NCI-H1930 (cell line): ENCODE measurements around the gene MAD1L1.

Experiments
- DNase-seq, 2 experiments: peaks; one replicate each; lab custom pipeline; 2025; lab: John Stamatoyannopoulos, UW

Gene MAD1L1

DNA sequence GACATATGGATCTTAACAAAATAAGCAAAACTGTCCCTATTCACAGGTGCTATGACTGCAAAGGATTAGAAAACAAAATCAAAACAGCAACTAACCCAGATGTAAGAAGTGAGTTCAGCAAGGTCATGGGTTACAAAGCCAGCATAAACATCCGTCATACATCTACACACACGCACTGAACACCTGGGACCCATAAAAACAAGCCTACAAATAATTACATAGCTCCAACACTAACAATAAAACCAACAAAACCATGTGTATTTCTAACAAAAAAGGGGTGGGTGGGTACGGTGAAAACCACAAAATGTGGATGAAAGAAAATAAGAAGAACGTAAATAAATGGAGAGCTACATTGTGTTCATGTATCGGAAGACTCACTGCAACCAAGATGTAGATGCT lies 305.8 kb downstream of the MAD1L1 start:
- no peak for DNase-seq

DNA sequence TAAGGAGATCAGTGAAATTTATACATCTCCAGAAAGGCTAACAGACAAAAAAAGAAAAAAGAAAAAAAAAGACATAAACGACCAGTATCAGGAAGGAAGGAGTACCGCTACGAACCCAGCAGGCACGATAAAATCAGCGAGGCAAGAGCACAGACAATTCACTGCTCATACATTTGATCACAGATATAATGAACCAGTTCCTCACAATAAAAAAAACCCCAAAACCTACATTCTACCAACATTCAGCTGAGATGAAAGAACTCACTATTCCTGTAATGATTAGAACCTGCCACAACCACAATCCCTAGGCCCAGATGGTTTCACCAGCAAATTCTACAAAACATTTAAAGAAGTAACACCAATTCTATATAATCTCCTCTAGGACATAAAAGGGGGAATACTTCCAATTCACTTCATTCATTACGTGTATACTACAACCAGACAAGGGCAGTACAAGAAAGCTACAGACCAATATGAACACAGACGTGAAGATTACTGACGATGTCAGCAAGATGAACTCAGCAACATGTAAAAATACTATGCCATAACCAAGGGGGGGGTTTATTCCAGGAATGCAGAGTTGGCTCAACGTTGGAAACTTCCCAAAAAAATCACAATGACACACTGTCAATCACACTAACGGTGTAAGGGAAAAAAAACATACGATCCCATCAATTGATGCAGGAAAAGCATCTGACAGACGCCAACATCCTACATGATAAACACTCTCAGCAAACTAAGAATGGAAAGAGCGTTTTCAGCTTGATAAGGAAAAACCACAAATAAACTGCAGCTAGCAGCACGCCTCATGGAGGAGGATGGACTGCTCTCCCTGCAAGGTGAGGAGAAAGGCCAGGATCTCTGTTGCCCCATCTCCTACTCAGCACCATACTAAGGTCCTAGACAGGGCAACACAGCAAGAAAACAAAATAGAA lies 306.5 kb downstream of the MAD1L1 start:
- no peak for DNase-seq

DNA sequence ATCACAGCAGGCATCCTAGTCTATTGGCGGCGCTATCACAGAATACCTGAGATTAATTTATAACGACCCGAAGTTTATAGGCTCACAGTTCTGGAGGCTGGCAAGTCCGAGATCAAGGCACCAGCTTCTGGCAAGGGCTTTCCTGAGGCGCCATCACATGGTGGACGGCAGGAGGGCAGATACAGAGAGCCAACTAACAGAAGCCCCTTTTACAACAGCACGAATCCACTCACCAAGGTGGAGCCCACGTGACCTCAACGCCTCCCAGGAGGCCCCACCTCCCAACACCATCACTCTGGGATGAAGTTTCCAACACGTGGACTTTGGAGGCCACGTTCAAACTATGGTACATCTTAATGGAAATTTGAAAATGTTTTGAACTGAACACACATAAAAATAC lies 307.4 kb downstream of the MAD1L1 start:
- DNase-seq: no peak

DNA sequence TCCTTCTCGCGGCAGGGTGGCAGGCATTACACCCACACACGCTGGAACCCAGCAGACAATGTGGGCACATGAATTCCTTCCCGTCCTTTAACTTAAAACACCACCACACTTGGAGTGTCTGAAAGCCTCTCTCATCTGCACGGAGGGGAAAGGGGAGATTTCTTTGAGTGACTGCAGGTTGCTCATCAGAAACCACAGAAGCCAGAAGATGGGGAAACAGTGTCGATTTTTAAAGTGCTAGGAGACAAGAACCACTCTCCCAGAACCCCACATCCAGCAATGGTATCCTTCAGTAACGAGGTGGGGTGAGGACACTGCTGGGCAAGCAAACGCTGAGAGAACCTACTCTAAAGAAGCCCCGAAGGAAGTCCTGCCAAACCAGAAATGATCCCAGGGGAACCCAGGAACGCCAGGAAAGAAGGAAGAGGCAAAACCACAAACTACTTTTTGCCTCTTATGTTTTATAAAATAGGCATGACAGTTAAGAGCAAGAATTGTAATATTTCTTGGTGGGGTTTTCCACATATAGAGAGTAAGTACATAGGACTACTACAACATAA lies 308.4 kb downstream of the MAD1L1 start:
- no peak for DNase-seq

DNA sequence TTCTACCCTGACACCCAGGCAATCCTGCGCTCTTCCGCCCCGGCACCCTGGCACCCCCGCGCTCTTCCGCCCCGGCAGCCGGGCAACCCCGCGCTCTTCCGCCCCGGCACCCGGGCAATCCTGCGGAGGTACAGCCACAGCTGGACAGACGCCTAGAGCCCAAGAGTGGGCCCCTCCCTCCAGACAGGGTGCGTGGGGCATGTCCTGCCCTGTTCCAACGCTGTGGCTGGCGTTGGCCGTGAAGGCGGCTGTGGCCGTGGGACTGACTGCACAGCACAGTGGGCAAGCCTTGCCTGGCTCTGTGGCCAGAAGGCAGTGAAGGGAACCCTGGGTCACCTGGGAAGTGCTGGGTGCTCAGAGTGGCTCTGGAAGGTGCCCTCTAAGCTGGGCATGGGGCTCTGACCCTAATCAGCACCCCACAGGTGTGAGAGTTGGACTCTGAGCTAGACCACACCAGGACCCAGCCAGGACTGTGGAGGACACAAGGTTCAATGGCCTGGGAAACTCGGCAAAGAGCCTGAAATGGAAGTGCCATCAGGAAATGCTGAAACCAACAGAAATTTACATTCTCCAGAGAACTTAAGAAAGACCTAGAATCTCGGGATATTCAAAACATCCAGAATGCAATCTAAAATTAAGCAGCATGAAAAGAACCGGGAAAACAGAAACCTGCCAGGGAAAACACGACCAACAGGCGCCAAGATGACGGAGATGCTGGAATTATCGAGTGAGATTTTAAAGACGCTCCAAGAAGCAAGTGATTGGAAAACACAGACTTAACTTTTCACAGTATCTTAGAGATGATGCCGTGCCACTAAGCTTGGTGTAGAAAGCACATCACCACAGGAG lies 309.1 kb downstream of the MAD1L1 start:
- no peak for DNase-seq

DNA sequence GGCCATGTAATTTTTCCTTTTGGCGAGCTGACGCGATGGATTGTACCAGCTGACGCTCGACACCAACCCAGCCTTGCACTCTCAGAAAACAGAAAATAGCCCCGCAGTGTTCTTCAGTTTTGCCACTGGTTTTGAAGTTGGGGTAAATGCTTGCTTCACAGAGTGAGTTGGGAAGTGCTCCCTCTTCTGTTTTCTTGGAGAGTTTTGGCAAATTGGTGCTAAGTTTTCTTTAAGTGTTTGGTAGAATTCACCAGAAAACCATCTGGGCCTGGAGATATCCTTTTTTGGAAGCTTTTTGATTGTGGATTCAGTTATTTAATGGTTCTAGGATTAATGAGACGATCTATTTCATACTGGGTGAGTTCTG lies 309.9 kb downstream of the MAD1L1 start:
- DNase-seq: no peak

DNA sequence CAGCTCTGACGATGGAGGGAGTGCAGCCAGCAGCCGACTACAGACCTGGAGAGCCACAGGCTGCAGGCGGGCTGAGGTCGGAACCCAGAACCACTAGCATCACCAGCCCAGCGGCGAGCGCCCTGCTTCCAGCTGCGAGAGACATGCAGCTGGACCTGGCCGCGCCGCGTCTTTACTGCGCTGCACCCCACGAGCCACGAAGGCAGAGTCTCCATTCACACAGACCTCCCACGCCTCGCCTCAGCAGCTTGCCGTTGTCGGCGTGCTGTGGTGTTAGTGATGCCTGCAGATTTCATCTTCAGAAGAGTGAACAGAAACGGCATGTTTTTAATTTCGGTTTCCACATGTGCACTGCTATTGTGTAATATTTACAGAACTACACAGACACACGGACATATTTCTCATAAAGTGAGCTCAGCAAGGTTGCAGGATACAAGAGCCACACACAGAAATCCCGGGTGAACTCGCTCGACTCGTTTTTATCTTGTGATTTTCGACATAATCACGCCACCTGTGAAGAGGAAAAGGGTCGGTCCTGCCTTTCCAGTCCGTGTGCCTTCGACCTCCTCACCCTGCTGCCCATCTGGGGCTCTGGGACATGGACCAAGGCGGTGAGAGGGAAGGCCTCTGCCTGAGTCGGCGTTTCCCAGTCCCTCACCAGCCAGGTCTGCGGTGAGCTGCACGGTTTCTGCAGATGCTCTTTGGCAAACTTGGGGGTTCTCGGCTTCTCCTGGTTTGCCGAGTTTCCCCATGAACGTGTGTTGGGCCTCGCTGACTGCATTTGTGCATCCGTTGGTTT lies 310.5 kb downstream of the MAD1L1 start:
- no peak for DNase-seq

DNA sequence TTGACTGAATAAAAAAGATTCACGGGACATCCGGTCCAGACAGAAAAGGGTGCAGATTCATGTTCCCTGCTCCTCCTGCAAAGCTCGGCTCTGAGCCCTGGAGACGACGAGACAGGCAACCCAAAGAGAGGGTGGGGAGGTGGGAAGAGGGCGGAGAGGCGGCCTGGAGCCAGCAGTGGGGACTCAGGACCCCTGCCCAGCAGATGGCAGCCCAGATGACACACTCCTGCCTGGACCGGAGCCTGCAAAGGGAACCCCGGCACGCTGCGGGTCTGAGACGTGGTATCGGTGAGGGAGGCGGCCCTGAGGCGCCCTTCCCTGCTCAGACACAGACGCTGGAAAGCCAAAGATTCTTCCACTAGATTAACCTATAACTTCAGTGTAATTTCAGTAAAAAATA lies 311.9 kb downstream of the MAD1L1 start:
- no peak for DNase-seq

DNA sequence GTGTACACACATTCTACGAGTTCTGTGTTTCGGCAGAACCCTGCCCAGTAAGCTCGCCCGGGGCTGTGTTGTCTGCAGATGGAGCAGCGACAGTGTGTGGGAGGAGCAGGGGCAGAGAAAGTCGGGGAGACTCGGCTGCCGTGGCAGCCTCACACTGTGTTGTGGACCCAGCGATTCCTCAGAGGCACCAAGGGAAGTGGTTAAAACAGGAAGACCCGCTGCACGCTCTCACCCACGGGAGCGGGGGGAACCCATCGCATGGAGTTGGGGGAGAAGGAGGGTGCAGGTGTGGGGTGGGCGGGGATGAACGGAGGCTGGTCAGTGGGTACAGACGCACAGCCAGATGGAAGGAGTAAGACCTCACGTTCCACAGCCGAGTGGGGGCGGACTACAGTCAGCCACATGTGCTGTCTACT lies 312.5 kb downstream of the MAD1L1 start:
- DNase-seq: no peak

DNA sequence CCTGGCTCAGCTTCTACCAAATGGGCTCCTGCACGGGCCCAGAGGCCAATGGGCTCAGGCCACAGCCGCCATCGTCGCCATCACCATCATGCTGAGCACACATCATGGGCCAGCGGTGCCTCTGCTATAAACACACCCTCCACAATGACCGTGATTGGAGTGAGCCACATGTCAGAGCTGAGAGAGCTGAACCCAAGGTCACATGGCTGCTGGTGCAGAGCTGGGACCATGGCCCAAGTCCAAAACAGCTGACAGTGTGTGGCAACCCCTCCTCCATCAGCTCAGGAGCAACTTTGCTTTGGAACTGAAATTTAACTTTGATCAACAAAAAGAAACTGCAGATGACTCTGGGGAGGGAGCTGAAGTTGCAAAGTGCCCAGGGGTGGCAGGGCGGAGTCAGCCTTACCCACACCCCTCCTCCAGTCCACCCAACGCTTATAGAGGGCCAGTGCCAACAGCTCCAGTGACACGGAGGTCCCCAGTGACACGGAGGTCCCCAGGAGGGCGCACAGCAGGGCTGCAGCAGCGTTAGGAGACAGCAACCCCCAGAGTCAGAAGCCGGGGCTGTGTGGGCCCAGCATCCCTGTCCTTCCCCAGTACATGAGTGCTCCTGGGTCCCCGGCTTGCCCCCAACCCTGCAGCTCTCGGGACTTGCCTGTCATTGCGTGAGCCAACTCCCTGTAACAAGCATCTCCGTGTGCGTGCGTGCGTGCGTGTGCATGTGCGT lies 313.0 kb downstream of the MAD1L1 start:
- no peak for DNase-seq

DNA sequence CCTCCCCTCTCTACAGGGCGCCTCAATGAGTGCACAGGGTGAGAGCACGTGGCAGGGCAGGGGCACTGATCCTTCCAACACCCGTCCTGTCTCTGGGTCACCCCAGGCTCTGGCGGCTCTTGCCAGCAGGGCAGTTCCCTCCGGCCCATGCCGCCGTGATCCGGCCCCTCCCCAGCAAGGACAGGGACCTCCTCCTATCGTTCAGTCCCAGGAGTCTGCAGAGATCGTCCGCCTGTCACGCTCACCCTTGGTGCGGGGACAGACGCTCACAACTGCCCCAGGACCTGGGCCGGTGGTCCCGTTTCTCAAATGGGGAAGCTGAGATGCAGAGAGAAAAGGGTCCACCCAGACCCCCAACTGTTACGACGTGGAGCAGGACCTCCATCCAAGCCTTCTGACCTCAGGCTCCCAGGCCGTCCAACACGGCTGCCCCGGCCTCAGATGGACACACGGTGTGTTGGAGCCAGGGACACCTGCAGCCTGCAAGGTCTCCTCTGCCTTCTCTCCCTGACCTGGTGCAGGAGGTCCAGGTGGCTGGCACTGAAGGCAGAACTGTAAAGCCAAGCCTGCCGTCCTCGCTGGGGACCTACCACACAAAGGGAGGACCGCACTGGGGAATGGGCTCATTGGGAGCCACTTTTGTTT lies 313.7 kb downstream of the MAD1L1 start:
- no peak for DNase-seq

DNA sequence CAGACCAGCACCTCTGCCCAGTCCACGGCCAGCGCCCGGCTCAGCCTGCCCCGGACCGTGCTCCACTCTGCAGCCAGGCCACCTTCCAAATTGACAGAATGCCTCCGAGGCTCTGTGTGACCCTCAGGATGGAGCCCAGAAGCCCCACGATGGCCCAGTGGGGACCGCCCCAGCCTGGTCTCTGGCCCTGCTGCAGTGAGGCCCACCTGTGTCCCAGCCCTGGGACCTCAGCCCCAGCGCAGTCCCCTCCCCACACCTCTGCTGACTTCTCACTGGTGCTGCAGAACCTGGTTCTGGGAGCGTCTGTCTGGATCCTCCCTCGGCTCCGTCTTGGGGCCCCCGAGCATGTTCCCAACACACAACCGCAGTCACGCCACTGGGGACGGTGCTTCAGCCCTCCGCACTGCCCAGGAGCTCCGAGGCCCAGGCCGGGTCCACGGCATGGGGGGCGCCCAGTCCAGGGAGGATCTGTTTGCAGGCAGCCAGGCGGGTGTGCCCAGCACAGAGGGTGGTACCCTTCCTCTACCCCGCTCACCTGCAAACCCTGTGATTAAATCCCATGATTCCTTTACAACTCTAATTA lies 314.6 kb downstream of the MAD1L1 start:
- no peak for DNase-seq

DNA sequence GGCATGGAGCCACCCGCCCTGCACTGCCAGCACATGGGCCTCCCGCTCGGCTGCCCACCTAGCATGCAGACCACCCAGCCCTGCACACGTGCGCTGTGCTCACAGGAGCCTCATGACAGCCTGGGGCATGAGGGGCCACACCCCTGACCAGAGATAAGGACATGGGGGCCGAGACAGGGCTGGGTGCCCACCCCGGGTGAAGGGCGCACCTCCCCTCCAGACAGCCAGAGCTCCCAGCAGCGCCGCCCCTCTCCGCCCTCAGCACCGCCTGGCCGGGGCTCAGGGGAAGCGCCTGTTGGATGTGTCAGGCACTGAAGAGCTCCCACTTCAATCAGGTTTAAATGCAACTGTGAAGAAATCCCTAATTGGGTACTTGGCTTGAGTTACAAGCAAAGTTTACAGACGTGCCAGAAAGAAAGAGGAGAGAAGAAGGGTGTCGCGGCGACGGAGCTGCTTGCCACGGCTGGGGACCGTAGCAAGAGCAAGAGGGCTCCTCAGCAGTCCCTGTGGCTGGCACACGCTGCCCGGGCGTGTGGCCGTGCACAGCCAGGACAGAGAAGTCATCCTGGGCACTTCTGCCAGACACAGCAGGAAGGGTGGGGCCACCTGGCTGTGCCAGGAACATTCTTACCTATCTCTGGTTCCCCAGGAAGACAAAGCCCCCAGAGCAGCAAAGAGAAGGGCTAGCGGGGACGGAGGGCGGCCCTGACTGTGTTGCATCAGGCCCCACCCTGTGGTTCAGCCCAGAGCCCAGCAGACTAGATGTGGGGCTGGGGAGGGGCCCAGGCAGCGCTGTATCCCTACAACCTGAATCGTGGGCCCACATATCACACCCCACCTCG lies 315.3 kb downstream of the MAD1L1 start:
- no peak for DNase-seq

DNA sequence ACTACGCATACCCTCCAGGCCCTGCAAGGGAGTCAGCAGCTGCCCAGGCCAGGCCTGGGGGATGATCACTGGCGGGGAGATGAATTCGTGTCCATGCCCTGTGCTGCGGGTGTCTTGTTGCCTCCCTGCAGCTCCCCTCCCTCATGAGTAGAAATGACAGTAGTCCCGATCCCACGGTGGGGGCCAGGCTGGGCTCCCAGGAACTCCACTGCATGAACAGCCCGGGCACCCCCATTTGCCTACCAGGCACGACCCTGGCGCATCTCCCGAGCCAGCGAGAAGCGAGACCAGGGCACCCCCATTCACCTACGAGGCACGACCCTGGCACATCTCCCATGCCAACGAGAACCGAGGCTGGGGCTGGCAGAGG lies 316.2 kb downstream of the MAD1L1 start:
- DNase-seq: no peak

DNA sequence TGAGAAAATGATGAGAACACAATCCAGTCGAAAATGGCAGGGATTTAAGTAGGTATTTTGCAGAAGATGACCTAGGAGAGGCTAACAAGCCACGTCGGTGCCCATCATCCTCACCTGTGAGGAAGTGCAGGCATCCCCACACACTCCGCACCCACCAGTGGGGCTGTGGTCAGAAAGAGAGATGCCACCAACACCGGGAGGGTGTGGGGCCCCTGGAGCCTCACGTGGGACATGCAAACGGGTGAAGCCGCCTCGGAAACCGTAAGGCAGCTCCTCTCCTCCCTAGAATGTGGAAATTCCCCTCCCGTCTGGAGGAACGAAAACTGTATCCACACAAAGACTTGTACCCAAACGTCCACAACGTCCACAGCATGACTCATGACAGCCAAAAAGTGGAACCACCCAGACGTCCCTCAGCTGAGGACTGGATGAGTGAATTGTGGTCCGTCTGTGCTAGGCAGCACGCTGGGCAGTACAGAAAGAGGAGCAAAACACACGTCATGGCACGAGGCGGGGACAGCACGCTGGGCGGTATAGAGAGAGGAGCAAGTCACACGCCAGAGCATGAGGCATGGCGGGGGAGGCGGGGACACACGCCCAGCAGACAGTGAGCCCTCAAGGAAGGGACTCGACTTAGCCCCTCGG lies 316.7 kb downstream of the MAD1L1 start:
- no peak for DNase-seq

DNA sequence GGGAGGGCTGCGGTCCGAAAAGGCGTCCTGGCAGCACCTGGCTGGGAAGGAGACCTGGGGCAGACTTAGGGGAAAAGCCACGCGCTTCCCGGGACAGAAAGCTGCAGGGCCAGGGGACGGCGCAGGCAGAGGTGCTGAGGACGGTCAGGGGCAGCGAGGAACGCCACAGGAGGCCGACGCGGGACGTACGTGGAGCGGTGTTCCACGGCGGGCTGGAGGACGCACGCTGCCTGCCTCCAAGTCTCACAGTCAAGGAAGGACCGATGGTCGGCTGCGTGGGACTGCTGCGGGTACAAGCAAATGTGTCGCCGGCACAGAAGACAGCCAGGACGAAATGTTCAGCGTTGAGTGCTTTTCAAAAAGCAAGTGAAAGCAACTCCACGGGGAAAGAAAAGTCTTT lies 317.4 kb downstream of the MAD1L1 start:
- DNase-seq: no peak

DNA sequence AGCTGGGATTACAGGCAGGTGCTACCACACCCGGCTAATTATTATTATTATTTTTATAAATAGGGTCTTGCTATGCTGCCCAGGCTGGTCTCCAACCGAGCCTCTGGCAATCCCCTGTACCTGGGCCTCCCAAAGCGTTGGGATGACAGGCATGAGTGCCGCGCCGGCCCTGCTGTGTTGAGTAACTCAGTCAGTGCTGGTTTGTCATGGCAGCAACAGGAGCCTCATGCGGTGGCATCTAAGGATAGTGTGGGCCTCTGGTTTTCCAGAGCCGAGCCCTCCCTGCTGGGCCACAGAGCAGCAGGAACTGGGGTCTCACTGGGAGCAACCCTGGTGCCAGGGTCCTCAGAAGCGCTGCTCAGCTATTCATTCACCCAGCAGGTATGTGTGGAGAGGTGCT lies 318.0 kb downstream of the MAD1L1 start:
- DNase-seq: no peak

DNA sequence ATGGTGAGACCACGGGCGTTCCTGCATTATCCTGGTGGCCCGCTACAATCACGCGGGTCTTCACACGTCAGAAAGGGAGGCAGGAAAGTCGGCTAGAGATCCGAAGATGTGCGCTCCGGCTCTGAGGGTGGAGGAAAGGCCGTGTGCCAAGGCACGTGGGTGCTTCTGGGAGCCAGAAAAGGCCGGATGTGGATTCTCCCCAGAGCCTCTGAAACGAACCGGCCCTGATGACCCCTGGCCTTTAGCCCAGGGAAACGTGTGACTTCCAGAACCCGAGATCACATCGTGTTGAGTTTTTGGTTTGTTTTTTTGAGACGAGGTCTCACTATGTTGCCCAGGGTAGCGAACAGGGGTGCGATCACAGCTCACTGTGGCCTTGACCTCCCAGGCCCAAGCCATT lies 318.4 kb downstream of the MAD1L1 start:
- no peak for DNase-seq
